Stimulated activated CD8-positive, alpha-beta memory T cell treated with anti-CD3 and anti-CD28 coated beads, Interleukin-2, amount 100 ng/mL, for 48 hours (primary cell): Measurements from ENCODE around the gene CIC.
"Not testable (repeated sequence)": the region's sequence is repeated elsewhere in the genome, so short reads cannot be mapped to it uniquely, and the experiment has no call there.

Source experiments
- DNase-seq, 2 donors: peaks; one replicate each; pipeline ENCODE4 v3.0.0-alpha.2; 2020; ENCODE audit warnings: low read depth in 2 of 2

CIC gene

GRCh38 chr19:42313096-42313839 is 44.2 kb downstream of the CIC start, which contains the start of gene TMEM145:
Gene TMEM145, plus strand, starts transcription at chr19:42313309. Its CDS starts 68 bp downstream, at chr19:42313377.
- peak in 1 of 2 donors; percentile 26 for DNase-seq

GRCh38 chr19:42313840-42314755 is 45.0 kb downstream of the CIC start:
- no peak for DNase-seq

GRCh38 chr19:42315024-42315423 is 46.0 kb downstream of the CIC start:
- DNase-seq, result no peak

GRCh38 chr19:42316223-42317211 is 47.5 kb downstream of the CIC start:
- DNase-seq, result no peak

GRCh38 chr19:42317535-42317934 is 48.5 kb downstream of the CIC start:
- no peak for DNase-seq

- DNase-seq, result no peak
Observed at GRCh38 chr19:42322305-42322704, 53.3 kb downstream of the CIC start.

- no peak for DNase-seq
Observed at GRCh38 chr19:42323473-42323851, 54.4 kb downstream of the CIC start.

- DNase-seq, result no peak
Observed at GRCh38 chr19:42323852-42324654, 55.0 kb downstream of the CIC start.

GRCh38 chr19:42324655-42325307 is 55.7 kb downstream of the CIC start:
- no peak for DNase-seq

GRCh38 chr19:42325308-42325895 is 56.4 kb downstream of the CIC start, which contains the start of gene MEGF8:
Gene MEGF8, plus strand, starts transcription at chr19:42325635. Its CDS starts 609 bp downstream, at chr19:42326244.
- DNase-seq, result peak; percentile 93 to 98

- DNase-seq, result no peak
Observed at GRCh38 chr19:42325896-42326771, 57.1 kb downstream of the CIC start.

GRCh38 chr19:42326969-42327368 is 57.9 kb downstream of the CIC start:
- no peak for DNase-seq

- DNase-seq, result no peak
Observed at GRCh38 chr19:42327381-42327780, 58.3 kb downstream of the CIC start.

- no peak for DNase-seq
Observed at GRCh38 chr19:42328106-42328505, 59.1 kb downstream of the CIC start.

GRCh38 chr19:42328854-42329253 is 59.8 kb downstream of the CIC start:
- DNase-seq, result no peak

- no peak for DNase-seq
Observed at GRCh38 chr19:42330241-42330711, 61.2 kb downstream of the CIC start.

GRCh38 chr19:42331333-42331732 is 62.3 kb downstream of the CIC start:
- not testable (repeated sequence) for DNase-seq

GRCh38 chr19:42332059-42332458 is 63.0 kb downstream of the CIC start:
- DNase-seq, result no peak

GRCh38 chr19:42333018-42333417 is 64.0 kb downstream of the CIC start:
- no peak for DNase-seq
